ENCODE measurements around the gene RLN2.

RLN2 gene

DNA sequence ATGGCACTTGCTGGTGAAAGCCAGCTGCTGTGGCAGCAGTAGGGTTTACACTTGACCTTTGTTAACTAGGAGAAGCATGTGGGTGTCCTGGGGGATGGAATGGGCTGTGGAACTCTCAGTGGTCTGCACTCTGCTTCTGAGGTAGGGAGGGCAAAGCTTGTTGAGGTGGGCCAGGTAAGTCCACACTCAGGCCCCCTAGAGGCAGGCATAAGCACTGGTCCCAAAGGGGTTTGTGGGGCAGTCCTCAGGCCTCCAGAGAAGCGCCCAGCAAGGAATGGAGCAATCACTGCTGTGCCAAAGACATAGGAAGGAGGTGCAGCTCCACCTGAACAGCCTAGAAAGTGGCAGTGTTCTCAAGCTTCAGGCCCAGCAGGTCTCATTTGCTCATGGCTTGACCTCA is 38.6 kb downstream of the RLN2 start:
- no peak for DNase-seq

DNA sequence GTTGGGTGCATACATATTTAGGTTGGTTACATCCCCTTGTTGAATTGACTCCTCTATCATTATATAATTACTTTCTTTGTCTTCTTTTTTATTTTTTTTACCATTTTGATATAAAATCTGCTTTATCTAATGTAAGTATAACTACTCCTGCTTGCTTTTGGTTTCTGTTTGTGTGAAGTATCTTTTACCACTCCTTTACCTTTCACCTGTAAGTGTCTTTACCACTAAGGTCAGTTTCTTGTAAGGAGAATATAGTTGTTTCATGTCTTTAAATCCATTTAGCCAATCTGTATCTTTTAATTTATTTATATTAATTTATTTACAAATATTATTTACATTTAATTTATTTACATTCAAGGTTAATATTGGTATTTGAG is 40.3 kb downstream of the RLN2 start:
- no peak for DNase-seq

DNA sequence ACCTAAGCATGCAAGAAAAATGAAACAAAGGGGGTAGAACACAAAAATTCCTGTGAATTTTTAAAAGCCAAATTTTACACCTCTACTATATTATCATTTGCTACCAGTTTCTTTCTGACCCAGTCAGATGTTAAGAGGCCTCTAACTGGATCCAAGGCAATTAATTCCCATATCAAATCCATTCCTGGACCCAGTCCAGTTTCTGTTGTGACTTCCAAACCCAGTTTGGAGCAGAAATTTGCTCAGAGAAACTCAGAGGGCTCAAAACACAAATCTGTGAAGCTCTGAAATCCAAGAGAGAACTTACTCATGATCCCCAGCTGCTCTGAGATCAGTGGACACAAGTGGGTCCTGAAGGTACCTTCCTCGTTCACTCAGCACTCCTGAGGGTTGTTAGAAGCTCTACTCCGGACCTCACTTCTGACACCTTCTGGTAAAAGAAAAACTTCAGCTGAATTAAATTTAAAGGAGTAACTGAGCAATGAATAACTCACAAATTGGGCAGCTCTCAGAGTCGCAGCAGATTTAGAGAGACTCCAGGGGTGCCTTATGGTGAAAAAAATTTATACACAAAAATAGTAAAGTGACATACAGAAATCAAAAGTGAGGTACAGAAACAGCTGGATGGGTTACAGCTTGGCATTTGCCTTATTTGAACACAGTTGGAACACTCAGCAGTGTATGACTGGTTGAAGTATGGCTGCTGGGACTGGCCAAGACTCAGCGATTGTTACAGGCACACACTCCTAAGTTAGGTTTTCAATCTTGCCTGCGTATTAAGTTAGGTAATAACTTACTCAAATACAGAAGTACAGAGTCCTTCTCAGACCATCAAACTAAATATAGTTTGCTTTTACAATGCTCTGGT is 40.9 kb downstream of the RLN2 start:
- no peak for DNase-seq
